ENCODE data around the gene PCNX2.

GRCh38 chr1:233253231-233253831, 42.2 kb downstream of the PCNX2 start:
- TF ChIP-seq POLR2A (IDR thresholded peaks at IDR 0.05; ENCODE audit: borderline replicate concordance, extremely low read depth, insufficient read depth, insufficient read length) (no peak), FOSL1 (IDR thresholded peaks at IDR 0.05; ENCODE audit: low read depth) (no peak), CTCF (IDR thresholded peaks at IDR 0.05 in 2 of 3, conservative IDR thresholded peaks at IDR 0.05 in 1 of 3; ENCODE audit: borderline replicate concordance in 1 of 3, insufficient read depth in 1 of 3, low read depth in 2 of 3, low read length in 2 of 3) (no peak), EZH2phosphoT487 (IDR thresholded peaks at IDR 0.05; ENCODE audit: borderline replicate concordance) (no peak), RAD21 (IDR thresholded peaks at IDR 0.05; ENCODE audit: low read depth) (no peak), MAX (IDR thresholded peaks at IDR 0.05) (no peak), EZH2 (IDR thresholded peaks at IDR 0.05) (no peak), TCF7L2 (IDR thresholded peaks at IDR 0.05; ENCODE audit: borderline replicate concordance, extremely low read depth, insufficient read depth, insufficient read length) (no peak), SP1 (IDR thresholded peaks at IDR 0.05; ENCODE audit: low read depth) (no peak), POLR2AphosphoS5 (IDR thresholded peaks at IDR 0.05; ENCODE audit: low read depth, low read length) (no peak), JUND (IDR thresholded peaks at IDR 0.05) (no peak), CEBPB (IDR thresholded peaks at IDR 0.05; ENCODE audit: low read depth) (no peak), REST (IDR thresholded peaks at IDR 0.05; ENCODE audit: low read depth) (no peak)

All from HCT116 (cell line).